ENCODE results near the gene ABHD17C. TPM values are rescaled to one million over a fixed set of nuclear protein-coding genes. Genes with fewer than 3 reads are reported as not detected.

ABHD17C gene
- polyA plus RNA-seq, 3 donors from 2014 or later = 1.3 to 2.7 (median 1.5) TPM

DNA sequence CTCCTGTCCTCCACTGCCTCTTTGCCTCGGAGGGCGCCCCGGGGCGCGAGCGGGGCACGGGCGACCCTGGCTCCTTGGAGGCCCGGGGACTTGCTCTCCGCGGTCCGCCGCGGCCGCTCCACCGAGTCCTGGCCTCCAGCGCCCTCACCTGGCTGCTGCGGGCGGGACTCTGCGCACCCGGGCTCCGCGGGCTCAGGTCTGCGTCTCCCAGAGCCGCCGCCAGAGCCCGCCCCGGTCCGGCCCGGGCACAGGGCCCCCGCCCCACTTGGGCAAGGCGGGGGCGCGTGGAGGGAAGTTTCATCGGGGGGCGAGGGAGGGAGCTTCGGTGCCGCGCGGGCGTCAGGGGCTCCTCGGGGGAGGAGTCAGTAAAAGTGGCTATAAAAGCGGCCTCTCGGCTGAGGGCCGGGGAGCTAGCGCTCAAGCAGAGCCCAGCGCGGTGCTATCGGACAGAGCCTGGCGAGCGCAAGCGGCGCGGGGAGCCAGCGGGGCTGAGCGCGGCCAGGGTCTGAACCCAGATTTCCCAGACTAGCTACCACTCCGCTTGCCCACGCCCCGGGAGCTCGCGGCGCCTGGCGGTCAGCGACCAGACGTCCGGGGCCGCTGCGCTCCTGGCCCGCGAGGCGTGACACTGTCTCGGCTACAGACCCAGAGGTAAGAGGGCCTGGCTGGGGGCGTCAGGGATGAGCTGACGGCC is 84.0 kb downstream of the ABHD17C start, which contains the start of gene CEMIP:
Gene CEMIP (plus strand): TSS at position 407 of the 694 bp plus-strand sequence. CDS start 94,510 bp downstream, outside the sequence.
- Mint-ChIP-seq H3K4me1 (peaks cover 0 to 1% of the 10 kb centered on the region in 2 donors), H3K9me3 (no peaks in the 10 kb centered on the region), H3K36me3 (no peaks in the 10 kb centered on the region), H3K4me3 (peak within 1 kb of the TSS in 3 of 5 donors; percentile 2 to 63 (median 33)), H3K27me3 (ENCODE audit: low read depth in 3 of 3) (peaks cover 8 to 17% (median 10%) of the 10 kb centered on the region in 3 donors), H3K27ac (no peak within 1 kb of the TSS)
- peak; percentile 9 to 29 (median 10) for DNase-seq

DNA sequence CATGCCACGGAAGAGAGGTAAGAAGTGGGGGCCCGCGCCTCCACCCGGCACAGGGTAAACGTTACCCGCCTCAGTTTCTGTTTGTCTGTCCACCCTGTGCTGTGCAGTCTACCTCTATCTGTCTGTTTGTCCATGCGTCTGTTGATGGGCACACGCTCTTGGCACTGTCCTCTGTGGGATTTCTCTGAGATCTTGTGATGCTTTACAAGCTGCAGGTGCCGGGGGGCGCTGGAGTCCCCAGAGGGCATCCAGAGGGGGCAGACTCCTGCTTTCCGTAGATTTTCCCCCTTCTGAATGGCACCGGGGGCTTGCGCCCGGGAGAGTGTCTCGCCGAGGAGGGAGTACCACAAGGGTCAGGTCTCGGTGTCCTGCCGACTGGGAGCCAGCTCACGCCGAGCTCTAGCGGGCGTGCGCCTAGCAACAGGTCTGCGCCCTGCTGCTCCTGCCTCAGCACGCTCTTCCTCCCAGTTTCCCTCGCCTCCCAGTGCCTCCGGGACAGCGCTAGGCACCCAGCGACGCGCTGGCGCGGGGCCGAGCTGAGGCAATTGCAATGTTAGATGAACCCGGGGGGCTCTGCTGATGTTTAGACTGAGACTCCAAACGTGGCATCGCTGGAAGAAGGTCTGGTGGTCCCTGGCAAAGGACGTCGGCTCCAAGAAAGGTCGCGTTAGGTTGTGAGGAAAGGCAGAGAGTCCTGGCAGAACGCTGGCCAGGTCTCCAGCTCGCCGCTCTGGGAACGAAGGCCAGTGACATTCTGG is 84.7 kb downstream of the ABHD17C start:
- no peak overlapping the region for H3K27ac Mint-ChIP-seq
- H3K36me3 Mint-ChIP-seq = no peaks in the 10 kb centered on the region
- no peak for DNase-seq
- no peaks in the 10 kb centered on the region for H3K9me3 Mint-ChIP-seq
- peak overlapping the region in 3 of 5 donors; percentile 2 to 63 (median 33) for H3K4me3 Mint-ChIP-seq
- H3K27me3 Mint-ChIP-seq (ENCODE audit: low read depth in 3 of 3) = peaks cover 6 to 17% (median 10%) of the 10 kb centered on the region in 3 donors
- peaks cover 0 to 1% of the 10 kb centered on the region in 2 donors for H3K4me1 Mint-ChIP-seq

DNA sequence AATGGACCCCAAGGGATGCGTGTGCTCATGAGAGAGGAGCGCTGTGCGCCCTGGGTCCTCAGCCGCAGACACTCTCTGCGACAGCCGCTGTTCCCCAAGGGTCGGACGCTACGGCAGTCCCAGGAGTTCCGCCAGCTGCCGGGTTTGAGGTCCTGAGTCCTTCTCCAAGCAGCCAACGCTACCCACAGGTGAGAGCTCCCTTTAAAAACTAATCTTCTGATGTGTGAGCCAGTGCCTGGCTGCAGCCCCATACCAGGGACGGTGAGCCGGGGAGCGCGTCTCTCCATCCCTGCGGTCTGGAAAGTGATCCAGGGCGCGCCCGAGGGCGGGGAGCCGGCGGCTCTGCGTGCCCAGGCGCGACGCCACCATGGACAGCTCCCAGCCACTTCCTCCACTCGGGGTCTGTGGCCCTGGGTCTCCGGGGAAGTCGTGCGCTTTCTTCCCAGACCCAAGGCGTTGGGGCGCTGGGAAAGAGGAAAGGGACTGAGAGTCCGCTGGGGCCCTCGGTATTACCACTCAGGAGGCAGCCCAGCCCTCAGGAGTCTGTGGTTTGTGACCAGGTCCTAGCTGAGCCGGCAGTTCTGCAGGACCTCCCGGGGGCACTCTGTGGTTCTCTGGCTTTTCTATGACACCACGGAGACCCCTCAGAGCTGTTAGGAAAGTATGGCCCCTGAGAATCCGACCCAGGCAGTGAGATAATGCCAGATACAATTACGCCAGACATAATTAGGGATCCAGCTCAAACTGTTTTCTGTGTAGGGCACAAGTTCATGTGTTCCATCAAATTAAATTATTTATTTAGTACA is 85.5 kb downstream of the ABHD17C start:
- Mint-ChIP-seq H3K27me3 (ENCODE audit: low read depth in 3 of 3) (peaks cover 9 to 17% (median 10%) of the 10 kb centered on the region in 3 donors), H3K36me3 (no peaks in the 10 kb centered on the region), H3K4me1 (peaks cover 0 to 1% of the 10 kb centered on the region in 2 donors), H3K9me3 (no peaks in the 10 kb centered on the region), H3K4me3 (peak overlapping the region in 1 of 5 donors; percentile 6), H3K27ac (no peak overlapping the region)
- DNase-seq = no peak

DNA sequence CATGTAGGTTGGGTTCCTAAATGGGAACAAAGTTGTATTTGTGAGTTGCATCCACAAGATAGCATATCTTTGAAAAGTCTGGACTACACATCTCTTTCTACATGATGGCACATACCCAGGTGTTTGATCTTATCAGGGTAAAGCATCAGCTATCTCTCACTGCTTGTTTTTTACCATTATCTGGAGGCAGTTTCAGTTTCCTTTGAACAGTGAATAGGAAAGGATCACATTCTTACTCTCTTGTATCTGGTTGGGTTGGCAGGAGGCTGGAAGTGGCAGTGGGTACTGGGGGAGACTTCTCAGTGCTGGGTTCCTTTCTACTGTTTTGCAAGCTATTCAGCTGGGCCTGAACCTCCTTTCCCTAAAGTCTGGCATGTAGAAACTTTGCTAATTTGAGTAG is 88.2 kb downstream of the ABHD17C start:
- Mint-ChIP-seq H3K36me3 (no peaks in the 10 kb centered on the region), H3K27ac (no peak overlapping the region), H3K9me3 (no peaks in the 10 kb centered on the region), H3K27me3 (ENCODE audit: low read depth in 3 of 3) (peaks cover 7 to 10% (median 10%) of the 10 kb centered on the region in 3 donors), H3K4me3 (no peak overlapping the region), H3K4me1 (peaks cover 0 to 1% of the 10 kb centered on the region in 2 donors)
- no peak for DNase-seq

DNA sequence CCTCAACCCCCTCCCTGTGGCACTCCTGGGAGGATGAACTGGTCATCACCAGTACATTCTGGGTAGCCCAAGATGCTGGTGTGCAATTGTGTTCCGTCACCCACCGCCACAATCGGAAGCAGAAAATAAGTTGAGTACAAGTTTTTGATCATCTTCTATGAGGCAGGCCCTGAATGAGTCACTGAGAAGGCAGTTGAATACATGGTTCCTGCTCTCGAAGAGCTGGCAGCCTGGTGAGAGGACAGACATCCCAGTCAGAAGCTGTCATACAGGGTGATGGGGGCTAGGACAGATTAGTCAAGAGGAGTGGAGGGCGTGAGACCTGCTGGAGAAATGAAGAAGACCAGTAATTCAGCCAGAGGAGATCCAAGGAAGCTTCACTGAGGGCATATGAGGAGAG is 90.2 kb downstream of the ABHD17C start:
- H3K27ac Mint-ChIP-seq = no peak overlapping the region
- H3K4me1 Mint-ChIP-seq = no peaks in the 10 kb centered on the region
- DNase-seq = no peak
- H3K36me3 Mint-ChIP-seq = no peaks in the 10 kb centered on the region
- peaks cover 5 to 10% (median 7%) of the 10 kb centered on the region in 3 donors for H3K27me3 Mint-ChIP-seq (ENCODE audit: low read depth in 3 of 3)
- H3K9me3 Mint-ChIP-seq = no peaks in the 10 kb centered on the region
- H3K4me3 Mint-ChIP-seq = no peak overlapping the region

DNA sequence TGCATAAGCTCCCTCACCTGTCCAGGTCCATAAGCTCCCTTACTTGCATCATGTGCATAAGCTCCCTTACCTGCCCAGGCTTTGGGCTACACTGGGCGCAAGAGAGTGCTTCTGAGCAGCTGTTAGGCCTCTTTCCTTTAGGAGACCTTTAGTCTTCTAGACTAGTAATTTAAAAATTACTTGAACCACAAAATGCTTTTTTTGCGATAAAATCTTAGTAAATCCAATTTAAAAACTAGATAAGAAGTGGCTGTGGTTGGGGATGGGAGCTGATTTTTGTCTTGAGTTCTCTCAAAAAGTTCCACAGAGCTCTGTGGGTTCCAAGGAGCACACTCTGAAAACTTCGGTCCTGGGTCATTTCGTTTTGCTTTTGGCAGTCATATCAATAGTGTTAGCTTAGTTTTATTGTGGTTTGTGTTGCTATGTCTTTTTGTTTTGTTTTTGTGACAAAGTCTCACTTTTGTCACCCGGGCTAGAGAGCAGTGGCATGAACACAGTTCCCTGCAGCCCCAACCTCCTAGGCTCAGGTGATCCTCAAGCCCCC is 90.8 kb downstream of the ABHD17C start:
- H3K9me3 Mint-ChIP-seq = no peaks in the 10 kb centered on the region
- no peak overlapping the region for H3K27ac Mint-ChIP-seq
- H3K27me3 Mint-ChIP-seq (ENCODE audit: low read depth in 3 of 3) = peaks cover 4 to 10% (median 7%) of the 10 kb centered on the region in 3 donors
- no peak for DNase-seq
- H3K4me1 Mint-ChIP-seq = no peaks in the 10 kb centered on the region
- H3K36me3 Mint-ChIP-seq = no peaks in the 10 kb centered on the region
- H3K4me3 Mint-ChIP-seq = no peak overlapping the region

DNA sequence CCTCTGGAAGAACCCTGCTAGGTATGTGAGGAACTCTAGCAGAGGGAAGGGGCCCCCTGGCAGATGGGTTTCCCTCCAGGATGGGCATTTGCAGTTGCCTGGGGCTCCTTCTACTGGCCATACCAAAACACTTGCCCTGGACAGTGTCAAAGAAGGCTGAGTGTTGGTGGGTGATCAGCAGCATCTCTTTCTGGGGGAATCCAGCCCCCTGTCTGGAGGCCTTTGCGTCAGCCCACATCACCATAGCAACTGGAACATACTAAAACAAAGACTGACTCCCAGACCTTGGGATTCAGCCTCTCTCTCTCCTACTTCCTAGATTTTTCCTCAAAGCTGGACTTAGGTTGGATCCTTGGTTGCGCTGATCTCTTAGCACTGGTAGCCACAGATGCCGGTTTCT is 92.2 kb downstream of the ABHD17C start:
- Mint-ChIP-seq H3K36me3 (no peaks in the 10 kb centered on the region), H3K9me3 (no peaks in the 10 kb centered on the region), H3K27me3 (ENCODE audit: low read depth in 3 of 3) (peaks cover 4 to 9% (median 4%) of the 10 kb centered on the region in 3 donors), H3K4me3 (no peak overlapping the region), H3K27ac (no peak overlapping the region), H3K4me1 (no peaks in the 10 kb centered on the region)
- DNase-seq = no peak

DNA sequence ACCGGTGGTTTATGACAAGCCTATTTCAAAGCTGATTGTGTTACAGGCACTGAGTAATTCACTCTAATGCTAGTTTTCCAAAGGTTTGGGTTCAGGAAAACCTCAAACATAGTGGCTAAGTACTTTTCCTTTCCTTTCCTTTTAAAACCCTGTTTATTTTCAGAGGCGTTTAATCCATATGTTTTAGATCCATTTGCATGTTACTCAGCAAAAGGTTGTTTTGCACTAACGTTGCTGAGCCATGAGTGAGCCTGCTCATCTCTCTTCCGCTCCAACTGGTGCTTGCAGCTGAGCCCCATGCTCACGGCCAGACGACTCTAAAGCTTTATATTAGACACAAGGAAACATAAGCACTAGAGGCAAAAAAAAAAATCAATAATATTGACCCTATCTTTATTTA is 93.4 kb downstream of the ABHD17C start:
- peaks cover 4 to 7% (median 4%) of the 10 kb centered on the region in 3 donors for H3K27me3 Mint-ChIP-seq (ENCODE audit: low read depth in 3 of 3)
- no peak for DNase-seq
- no peak overlapping the region for H3K4me3 Mint-ChIP-seq
- H3K27ac Mint-ChIP-seq = no peak overlapping the region
- H3K4me1 Mint-ChIP-seq = no peaks in the 10 kb centered on the region
- H3K36me3 Mint-ChIP-seq = no peaks in the 10 kb centered on the region
- no peaks in the 10 kb centered on the region for H3K9me3 Mint-ChIP-seq

DNA sequence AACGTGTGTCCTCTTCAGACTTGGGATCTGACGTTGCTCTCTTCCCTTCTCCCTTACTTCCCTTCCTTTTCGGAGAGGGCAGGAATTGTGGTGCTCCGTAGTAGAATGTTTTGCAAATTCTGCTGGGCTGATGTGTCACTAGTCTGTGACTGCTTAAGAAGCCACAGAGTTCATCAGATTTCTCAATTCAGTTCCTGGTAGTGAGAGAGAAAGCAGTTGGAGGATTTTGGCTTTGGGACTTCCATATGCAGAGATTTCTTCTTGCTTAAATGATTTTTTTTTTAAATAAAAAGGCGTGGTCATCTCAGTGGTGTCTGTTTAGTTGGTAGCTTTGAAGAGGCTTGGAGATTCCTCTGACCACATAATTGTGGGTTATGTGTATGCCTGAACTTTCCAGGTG is 94.2 kb downstream of the ABHD17C start:
- no peak for DNase-seq
- no peaks in the 10 kb centered on the region for H3K4me1 Mint-ChIP-seq
- H3K4me3 Mint-ChIP-seq = no peak overlapping the region
- H3K36me3 Mint-ChIP-seq = no peaks in the 10 kb centered on the region
- no peak overlapping the region for H3K27ac Mint-ChIP-seq
- peaks cover 4 to 6% (median 5%) of the 10 kb centered on the region in 3 donors for H3K27me3 Mint-ChIP-seq (ENCODE audit: low read depth in 3 of 3)
- no peaks in the 10 kb centered on the region for H3K9me3 Mint-ChIP-seq

DNA sequence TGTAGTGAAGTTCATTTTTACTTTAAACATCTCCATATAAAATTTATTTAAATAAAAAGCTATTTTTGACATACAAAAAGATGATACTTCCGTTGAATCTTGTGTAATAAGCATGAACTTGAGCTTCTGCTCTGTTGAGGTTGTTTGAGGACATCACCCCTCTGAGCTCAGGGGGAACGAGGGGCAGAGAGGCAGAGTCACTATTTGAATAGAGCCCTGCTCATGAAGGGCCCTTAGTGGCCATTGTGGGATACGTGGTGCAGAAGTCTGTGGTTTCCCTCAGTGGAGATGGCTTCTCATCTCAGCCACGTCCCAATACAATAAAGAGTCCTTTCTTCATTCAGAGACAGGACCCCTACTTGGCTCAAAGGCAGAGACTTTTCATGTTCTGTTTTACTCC is 94.7 kb downstream of the ABHD17C start:
- DNase-seq = no peak
- Mint-ChIP-seq H3K27me3 (ENCODE audit: low read depth in 3 of 3) (peaks cover 4 to 7% (median 5%) of the 10 kb centered on the region in 3 donors), H3K9me3 (no peaks in the 10 kb centered on the region), H3K27ac (no peak overlapping the region), H3K36me3 (no peaks in the 10 kb centered on the region), H3K4me3 (no peak overlapping the region), H3K4me1 (no peaks in the 10 kb centered on the region)

DNA sequence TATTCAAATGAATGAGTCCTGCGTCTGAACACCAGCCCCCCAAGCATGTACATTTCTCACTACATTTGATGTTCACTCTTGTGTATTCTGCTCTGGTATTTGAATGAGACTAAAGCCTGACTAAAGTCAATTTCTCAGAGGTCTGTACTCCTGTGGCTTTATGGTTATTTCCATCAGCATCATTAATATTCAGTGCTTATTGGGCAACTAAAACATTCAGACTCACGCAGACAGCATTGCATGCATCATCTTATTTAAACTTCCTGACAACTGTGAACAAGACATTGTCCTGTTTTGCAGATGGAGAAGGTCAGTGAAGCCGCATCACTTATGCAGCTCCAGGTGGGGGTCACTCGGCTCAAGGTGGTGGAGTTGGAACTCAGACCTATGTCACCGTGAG is 95.1 kb downstream of the ABHD17C start:
- H3K4me1 Mint-ChIP-seq = no peaks in the 10 kb centered on the region
- no peak overlapping the region for H3K4me3 Mint-ChIP-seq
- no peaks in the 10 kb centered on the region for H3K9me3 Mint-ChIP-seq
- no peak overlapping the region for H3K27ac Mint-ChIP-seq
- no peaks in the 10 kb centered on the region for H3K36me3 Mint-ChIP-seq
- DNase-seq = no peak
- H3K27me3 Mint-ChIP-seq (ENCODE audit: low read depth in 3 of 3) = peaks cover 4 to 7% (median 5%) of the 10 kb centered on the region in 3 donors

DNA sequence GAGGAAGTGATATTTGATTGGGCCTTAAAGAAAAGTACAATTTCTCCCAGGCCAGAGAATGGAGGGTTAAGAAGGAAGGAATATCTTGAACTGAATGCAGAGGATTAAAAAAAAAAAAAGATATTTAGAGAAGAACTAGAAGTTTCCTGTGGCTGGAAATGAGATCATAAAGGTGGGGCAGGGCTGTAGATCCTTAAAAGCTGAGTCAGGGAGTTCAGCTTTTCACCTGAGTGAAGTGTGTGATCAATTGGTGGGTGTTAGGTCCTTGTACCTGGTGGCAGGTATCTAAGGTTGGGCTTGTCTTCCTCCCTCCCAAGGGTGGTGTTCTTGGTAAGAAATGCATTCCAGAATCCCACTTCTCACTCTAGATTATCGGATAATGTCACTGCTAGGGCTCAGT is 95.9 kb downstream of the ABHD17C start:
- DNase-seq = no peak
- Mint-ChIP-seq H3K27me3 (ENCODE audit: low read depth in 3 of 3) (peaks cover 3 to 5% (median 4%) of the 10 kb centered on the region in 3 donors), H3K27ac (no peak overlapping the region), H3K4me1 (no peaks in the 10 kb centered on the region), H3K4me3 (no peak overlapping the region), H3K36me3 (no peaks in the 10 kb centered on the region), H3K9me3 (no peaks in the 10 kb centered on the region)

DNA sequence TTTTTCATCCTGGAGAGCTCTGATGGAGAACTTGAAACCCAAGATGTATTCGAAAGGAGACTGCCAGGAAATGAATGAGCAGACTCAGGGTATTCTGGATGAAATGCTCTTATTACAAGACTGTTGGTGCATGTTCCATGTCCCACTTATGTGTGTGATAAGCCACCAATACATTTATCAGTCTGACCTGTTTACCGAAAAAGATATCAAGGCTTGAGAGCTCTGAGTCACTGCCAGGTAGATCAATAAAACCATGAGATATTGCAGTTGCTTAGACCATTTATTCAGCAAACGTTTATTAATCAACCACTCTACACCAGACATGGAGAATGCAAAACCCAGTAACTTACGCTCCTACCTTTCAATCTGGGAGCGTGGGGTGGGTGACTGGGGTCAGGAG is 101.3 kb downstream of the ABHD17C start:
- Mint-ChIP-seq H3K36me3 (no peaks in the 10 kb centered on the region), H3K9me3 (no peaks in the 10 kb centered on the region), H3K4me3 (no peak overlapping the region), H3K4me1 (no peaks in the 10 kb centered on the region), H3K27me3 (ENCODE audit: low read depth in 3 of 3) (peaks cover 3 to 5% (median 5%) of the 10 kb centered on the region in 3 donors), H3K27ac (no peak overlapping the region)
- DNase-seq = no peak

Data from immature natural killer cell (primary cell).